GM12864 (cell line): ENCODE measurements around the gene CACNA1F.

Source experiments
- DNase-seq: peaks from one replicate; pipeline ENCODE4 v3.0.0-alpha.2; 2011; ENCODE audit warnings: low read depth
- H3K4me3 ChIP-seq: 2 replicates; pipeline ENCODE4 v1.5.1; 2011; ENCODE audit warnings: mild to moderate bottlenecking, low read depth, low read length, control low read depth
- CTCF ChIP-seq: IDR thresholded peaks from 2 replicates; pipeline ENCODE4 v1.5.1; 2011; ENCODE audit warnings: low read depth, mild to moderate bottlenecking, moderate library complexity, low read length, control low read depth, inconsistent platforms; ENCODE audit errors: missing control alignments

The CACNA1F gene

GRCh38 chrX:49244207-49244606, 11.1 kb upstream of the CACNA1F start:
- DNase-seq = no peak

DNA sequence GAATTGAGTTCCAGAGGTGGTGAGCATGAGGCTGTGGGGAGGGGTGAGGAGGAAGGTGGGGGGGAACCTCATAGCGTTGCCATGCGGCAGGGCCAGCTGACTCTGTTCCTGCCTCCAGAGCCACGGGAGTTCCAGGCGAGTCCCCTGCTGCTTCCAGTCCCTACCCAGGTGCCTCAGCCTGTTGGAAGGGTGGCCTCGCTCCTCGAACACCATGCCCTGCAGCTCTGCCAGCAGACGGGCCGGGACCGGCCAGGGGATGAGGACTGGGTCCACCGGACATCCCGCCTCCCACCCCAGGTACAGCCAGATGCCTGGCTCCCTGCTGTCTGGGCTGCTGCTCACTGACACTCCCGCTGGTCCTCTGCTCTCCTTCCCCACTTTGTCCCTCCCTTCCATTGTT, 10.0 kb upstream of the CACNA1F start:
- DNase-seq = no peak
- H3K4me3 ChIP-seq = no peak overlapping the region
- no peak for TF ChIP-seq CTCF

More at GRCh38 chrX:49244207-49244606, 11.1 kb upstream of the CACNA1F start:
- TF ChIP-seq CTCF = no peak
- H3K4me3 ChIP-seq = no peak overlapping the region

GRCh38 chrX:49242545-49243066, 9.5 kb upstream of the CACNA1F start:
- no peak overlapping the region for H3K4me3 ChIP-seq
- DNase-seq = no peak
- TF ChIP-seq CTCF = no peak

DNA sequence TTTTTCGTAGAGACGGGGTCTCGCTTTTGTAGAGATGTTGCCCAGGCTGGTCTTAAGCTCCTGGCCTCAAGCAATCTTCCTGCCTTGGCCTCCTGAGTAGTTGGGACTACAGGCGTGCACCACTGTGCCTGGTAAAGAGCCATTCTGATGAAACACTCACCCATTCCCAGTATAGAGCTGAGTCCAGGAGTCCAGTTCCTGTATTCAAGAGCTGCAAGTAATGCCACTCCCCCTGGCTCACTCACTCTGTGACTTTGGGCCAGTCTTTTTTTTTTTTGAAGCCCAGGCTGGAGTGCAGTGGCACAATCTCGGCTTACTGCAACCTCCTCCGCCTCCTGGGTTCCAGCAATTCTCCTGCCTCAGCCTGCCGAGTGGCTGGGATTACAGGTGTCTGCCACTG, 5.6 kb upstream of the CACNA1F start:
- DNase-seq = no peak
- TF ChIP-seq CTCF = no peak
- H3K4me3 ChIP-seq = no peak overlapping the region

DNA sequence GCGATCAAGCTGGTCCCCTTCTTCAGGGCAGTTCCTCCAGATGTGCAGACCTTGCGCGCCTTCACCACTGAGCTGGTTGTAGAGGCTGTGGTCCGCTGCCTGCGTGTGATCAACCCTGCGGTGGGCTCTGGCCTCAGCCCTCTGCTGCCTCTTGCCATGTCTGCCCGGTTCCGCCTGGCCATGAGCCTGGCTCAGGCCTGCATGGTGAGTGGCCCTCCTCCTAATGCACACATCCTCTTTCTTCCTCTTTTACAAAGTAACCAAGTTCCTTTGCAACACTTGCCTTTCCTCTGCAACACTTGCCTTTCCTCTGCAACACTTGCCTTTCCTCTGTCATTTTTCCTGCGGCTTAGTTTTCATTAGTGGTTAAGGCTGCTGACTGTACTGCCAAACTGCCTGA, 3.9 kb upstream of the CACNA1F start:
- DNase-seq = no peak
- no peak for TF ChIP-seq CTCF
- H3K4me3 ChIP-seq = no peak overlapping the region

- TF ChIP-seq CTCF = no peak
- H3K4me3 ChIP-seq = no peak overlapping the region
- no peak for DNase-seq
Observed at GRCh38 chrX:49233887-49234555, 881 bp upstream of the CACNA1F start.

GRCh38 chrX:49232525-49232924, 615 bp downstream of the CACNA1F start:
- DNase-seq = no peak
- no peak for TF ChIP-seq CTCF
- H3K4me3 ChIP-seq = no peak overlapping the region
